GM18517 (cell line): ENCODE data around the gene PCBP3.
"Not testable (repeated sequence)": the region's sequence is repeated elsewhere in the genome, so short reads cannot be mapped to it uniquely, and the experiment has no call there.

Source experiments
- ATAC-seq: cut with Tn5 transposase; IDR thresholded peaks from one replicate; pipeline ENCODE4 v1.9.1; 2021; ENCODE audit warnings: mild to moderate bottlenecking, moderate library complexity; ENCODE audit not compliant: unreplicated experiment

Gene PCBP3

GRCh38 chr21:45634511-45635183 is 8.9 kb upstream of the PCBP3 start:
- no peak for ATAC-seq

DNA sequence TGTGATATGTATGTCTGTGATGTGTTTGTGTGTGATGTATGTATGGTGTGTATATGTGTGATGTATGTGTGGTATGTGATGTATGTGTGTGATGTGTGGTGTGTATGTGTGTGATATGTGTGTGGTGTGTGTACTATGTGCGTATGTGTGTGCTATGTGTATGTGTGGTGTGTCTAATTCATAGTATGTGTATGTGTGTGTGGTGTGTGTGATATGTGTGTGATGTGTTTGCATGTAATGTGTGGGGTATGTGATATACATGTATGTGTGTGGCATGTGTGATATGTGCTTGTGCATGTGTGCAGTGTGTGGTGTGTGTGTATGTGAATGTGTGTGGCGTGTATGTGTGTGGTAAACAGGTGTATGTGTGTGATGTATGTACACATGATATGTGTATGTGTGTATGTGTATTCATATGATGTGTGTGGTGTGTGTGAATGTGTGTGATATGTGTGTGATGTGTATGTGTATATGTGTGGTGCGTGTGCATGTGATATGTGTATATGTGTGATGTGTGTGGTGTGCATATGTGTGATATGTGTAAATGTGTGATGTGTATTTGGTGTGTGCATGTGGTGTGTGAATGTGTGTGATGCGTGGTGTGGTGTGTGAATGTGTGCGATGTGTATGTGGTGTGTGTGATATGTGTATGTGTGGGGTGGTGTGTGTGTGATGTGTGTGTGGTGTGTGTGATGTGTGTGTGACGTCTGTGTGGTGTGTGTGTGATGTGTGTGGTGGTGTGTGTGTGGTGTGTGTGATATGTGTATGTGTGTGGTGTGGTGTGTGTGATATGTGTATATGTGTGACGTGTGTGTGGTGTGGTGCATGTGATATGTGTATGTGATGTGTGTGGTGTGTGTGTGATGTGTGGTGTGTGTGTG is 8.0 kb upstream of the PCBP3 start:
- no peak for ATAC-seq

DNA sequence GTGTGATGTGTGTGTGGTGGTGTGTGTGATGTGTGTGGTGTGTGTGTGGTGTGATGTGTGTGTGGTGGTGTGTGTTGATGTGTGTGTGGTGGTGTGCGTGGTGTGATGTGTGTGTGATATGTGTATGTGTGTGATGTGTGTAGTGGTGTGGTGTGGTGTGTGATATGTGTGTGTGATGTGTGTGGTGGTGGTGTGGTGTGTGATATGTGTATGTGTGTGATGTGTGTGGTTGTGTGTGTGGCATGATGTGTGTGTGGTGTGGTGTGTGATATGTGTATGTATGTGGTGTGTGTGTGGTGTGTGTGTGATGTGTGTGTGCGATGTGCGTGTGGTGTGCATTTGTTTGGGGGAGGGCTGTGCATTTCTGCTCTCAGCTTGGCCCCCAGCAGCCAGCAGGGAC is 7.1 kb upstream of the PCBP3 start:
- no peak for ATAC-seq

DNA sequence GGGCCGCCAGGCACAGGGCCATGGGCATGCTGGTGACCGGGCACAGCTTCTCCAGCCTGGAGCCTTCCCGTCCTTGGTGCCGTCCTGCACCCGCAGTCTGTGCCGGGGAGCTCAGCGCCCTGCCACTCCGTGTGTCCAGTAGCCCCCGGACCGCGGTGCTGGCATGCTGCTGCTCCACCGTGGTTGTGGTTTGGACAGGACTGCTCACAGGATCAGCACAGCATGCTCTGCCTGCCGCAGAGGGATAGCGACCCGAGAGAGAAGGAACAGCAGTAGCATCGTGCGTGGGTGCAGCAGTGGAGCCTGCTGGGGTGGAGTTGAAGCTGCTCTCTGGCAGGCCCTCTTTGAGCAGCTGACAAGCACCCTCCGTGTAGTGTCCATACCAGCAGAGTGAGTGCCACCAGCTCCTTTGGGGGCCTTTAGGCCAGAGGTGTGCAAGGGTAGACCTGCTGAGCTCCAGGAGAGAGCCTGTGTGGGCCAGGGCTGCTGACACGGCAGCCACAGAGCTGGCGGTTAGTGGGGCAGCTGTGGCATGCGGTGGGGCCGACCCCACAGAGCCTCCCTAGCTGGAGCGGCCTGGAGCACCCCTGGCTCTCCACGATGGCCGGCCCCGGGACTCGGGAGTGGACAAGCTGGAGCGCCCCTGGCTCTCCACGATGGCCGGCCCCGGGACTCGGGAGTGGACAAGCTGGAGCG is 6.4 kb upstream of the PCBP3 start:
- ATAC-seq: no peak

DNA sequence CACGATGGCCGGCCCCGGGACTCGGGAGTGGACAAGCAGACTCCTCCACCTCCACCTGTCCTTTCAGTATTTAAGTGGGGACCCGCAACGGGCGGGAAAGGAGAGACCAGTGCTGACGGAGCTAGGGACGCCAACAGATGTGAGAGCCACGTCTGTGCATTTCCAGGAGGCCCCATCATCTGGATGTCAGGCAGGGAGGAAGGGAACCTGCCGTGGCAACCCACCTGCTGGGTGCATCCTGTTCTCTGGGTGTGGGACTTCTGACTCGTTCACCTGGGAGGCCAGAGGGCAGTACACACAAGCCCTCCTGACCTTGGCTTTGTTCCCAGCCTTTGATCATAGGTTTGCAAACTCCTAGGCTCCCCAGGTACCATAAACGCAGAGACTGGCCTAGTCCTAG is 5.6 kb upstream of the PCBP3 start:
- ATAC-seq: no peak

- ATAC-seq: no peak
These were observed 4.8 kb upstream of the PCBP3 start for GRCh38 chr21:45638707-45639106.

GRCh38 chr21:45639206-45640000 is 4.1 kb upstream of the PCBP3 start:
- no peak for ATAC-seq

DNA sequence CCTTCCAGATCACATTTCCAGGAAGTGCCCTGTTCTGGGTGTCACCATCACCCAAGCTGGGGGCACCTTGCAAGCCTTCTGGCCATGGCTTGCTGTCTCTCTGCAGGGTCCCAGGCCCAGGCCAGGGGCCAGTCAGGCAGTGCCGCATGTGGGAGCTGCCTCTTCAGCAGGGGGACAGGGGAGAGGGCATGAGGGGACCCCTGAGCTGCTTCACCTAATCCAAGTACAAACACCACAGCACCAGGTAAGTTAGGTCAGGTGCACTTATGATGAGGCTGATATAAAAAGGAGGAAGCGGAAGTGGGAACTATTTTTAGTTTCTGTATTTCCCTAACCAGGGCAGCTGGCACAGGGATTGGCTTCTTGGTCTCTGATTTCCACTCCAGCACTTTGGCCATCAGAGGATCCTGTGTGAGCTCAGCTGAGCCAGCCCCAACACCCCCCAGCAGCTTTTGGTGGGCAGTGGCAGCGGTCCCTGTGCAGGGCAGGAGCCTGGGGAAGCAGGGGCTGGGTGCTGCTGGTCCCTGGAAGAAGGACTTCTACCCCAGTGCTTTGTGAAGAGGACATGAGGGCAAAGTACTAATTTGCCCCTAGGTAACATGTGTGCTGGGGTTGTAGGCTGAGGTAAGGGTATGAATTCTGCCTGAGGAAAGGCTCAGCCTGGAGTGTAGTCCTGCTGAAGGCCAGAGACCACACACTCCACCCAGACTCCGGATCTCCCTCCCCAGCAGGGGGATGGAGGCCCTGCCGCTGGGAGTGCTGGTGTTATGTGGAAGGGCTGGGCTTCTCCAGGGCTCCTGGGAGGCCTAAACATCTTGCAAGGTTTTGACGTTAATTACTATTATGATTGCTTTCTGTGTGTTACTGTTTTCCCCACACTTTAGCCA is 3.3 kb upstream of the PCBP3 start:
- ATAC-seq: no peak

- no peak for ATAC-seq
These were observed 2.5 kb upstream of the PCBP3 start for GRCh38 chr21:45640888-45641479.

- ATAC-seq: no peak
These were observed 2.0 kb upstream of the PCBP3 start for GRCh38 chr21:45641480-45642035.

- ATAC-seq: no peak
These were observed 1.3 kb upstream of the PCBP3 start for GRCh38 chr21:45642122-45642813.

DNA sequence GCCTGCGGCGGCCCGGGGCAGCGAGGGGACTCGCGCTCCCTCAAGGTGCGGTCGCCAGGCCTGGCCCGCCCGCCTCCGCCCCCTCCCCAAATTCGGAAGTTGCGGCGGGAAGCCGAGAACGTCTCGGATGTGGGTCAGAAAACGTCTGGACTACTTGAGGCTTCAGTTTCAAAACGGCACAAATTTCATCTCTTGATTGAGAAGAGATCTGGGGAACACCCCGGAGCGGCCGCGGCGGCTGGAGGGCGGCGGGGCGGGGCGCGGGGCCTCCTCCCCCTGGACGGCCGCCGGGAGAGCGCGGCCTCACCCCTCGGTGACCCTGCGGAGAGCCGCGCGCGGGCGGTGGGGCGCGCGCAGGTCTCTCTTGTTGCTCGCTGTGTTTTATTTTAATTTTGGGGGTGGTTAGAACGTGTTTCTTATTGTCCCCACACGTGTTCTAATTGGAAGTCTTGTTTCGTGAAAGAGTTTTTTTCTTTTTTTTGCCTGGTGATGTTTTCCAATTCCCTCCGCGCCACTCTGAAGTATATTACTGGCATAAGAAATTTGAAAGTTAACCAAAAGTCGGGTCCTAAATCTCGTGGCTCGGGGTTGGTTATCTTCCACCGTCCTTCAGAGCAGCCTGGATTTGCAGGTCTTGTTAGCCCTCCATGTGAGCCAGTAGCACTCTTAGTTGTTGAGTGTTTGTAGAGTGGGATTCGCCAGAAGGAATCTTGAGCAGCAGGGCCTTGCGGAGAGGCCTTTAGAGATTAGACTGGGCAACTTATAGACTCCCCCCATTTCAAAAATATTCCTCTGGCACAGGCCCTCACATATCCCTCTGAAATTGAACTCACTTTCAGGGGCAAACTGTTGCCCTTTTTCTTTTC is 749 bp downstream of the PCBP3 start:
- no peak for ATAC-seq

DNA sequence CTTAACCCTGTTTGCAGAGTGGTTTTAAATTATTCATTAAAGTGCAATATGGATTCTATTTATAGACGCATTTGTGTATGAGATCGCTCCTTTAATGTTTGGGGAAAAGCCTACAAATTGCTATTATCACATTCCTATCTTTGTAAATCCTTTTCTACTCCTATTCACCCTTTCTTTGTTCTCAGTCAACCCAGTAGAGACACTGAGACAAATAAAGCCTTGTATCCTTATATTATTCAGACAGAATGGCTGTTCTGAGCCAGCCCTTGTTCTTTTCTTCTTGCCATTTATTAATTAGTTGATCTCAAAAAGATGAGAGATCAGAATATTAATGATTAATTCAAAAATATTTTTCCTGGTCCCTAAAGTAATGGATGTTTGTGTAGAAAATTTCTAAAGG is 8.4 kb downstream of the PCBP3 start:
- ATAC-seq: no peak

DNA sequence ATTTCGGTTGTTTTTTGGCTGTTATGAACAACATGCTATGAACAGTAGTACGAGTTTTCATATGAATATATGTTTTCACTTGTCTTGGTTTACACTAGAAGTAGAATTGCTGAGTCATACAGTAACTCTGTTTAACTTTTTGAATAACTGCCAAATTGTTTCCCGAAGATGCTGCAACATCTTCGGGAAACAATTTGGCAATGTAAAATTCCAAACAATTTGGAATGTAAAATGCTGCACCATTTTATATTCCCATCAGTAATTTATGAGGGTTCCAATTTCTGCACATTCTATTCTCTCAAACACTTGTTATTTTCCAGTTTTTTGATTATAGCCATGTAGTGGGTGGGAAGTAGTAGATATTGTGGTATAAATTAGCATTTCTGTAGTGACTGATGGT is 11.6 kb downstream of the PCBP3 start:
- ATAC-seq: no peak

- not testable (repeated sequence) for ATAC-seq
These were observed 12.6 kb downstream of the PCBP3 start for GRCh38 chr21:45656114-45656513.

DNA sequence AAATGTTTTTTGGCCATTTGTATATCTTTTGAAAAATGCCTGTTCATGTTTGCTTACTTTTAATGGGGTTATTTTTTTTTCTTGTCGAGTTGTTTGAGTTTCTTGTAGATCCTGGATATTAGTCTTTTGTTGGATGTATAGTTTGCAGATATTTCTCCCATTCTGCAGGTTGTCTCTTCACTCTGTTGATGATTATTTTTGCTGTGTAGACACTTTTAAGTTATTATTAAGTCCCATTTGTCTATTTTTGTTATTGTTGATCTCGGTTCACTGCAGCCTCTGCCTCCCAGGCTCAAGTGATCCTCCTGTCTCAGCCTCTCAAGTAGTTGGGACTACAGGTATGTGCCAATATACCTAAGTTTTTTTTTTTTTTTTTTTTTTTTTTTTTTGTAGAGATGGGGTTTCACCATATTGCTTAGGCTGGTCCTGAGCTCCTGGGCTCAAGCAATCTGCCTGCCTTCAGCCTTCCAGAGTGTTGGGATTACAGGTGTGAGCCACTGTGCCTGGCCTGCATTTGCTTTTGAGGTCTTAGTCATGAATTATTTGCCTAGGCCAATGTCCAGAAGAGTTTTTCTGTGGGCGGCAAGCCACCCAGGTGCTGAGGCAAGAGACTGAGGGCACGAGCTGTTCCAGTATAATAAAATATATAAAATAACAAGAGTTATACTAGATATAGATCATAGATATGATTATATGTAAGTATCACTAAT is 18.5 kb downstream of the PCBP3 start:
- not testable (repeated sequence) for ATAC-seq

DNA sequence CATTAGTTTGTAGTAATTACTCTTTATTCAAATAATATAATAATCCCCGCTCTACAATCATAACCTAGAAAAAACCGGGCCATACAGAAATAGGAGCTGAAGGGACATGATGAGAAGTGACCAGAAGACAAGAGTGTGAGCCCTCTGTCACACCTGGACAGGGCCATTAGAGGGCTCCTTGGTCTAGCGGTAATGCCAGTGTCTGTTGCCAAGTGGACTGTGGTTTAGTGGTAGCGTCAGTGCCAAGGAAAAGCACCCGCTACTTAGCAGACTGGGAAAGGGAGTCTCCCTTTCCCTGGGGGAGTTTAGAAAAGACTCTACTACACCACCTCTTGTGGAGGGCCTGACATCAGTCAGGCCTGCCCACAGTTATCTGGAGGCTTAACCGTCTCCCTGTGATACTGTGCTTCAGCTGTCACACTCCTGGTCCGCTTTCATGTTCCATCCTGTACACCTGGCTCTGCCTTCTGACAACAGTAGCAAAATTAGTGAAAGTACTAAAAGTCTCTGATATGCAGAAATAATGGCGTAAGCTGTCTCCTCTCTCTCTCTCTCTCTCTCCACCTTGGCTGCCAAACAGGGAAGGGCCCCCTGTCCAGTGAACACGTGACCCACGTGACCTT is 19.2 kb downstream of the PCBP3 start:
- not testable (repeated sequence) for ATAC-seq
